NCI-H446 treated with DMSO at 0.1 percent for 48 hours (cell line): ENCODE measurements around the gene SMPD3.

Experiments used
- DNase-seq: peaks from one replicate; lab custom pipeline; 2025; lab: John Stamatoyannopoulos, UW

Gene SMPD3

GRCh38 chr16:68433316-68433715 is 15.0 kb downstream of the SMPD3 start:
- no peak for DNase-seq

GRCh38 chr16:68432701-68433100 is 15.6 kb downstream of the SMPD3 start:
- no peak for DNase-seq

GRCh38 chr16:68429076-68429854 is 19.0 kb downstream of the SMPD3 start:
- no peak for DNase-seq

GRCh38 chr16:68427649-68428303 is 20.5 kb downstream of the SMPD3 start:
- DNase-seq = no peak

GRCh38 chr16:68426347-68426652 is 22.0 kb downstream of the SMPD3 start:
- DNase-seq = no peak

GRCh38 chr16:68425498-68426346 is 22.6 kb downstream of the SMPD3 start:
- DNase-seq = no peak

GRCh38 chr16:68423771-68424170 is 24.5 kb downstream of the SMPD3 start:
- DNase-seq = no peak

GRCh38 chr16:68422396-68422960 is 25.8 kb downstream of the SMPD3 start:
- no peak for DNase-seq

- DNase-seq = no peak
Measured at GRCh38 chr16:68421076-68421475, 27.2 kb downstream of the SMPD3 start.

GRCh38 chr16:68420366-68420942 is 27.9 kb downstream of the SMPD3 start:
- DNase-seq = no peak

- peak; percentile 1 for DNase-seq
Measured at GRCh38 chr16:68417711-68418301, 30.5 kb downstream of the SMPD3 start.

GRCh38 chr16:68416057-68417046 is 32.0 kb downstream of the SMPD3 start:
- DNase-seq = no peak

GRCh38 chr16:68414581-68414980 is 33.7 kb downstream of the SMPD3 start:
- no peak for DNase-seq

- DNase-seq = no peak
Measured at GRCh38 chr16:68412061-68412460, 36.2 kb downstream of the SMPD3 start.

GRCh38 chr16:68411086-68411485 is 37.2 kb downstream of the SMPD3 start:
- no peak for DNase-seq

GRCh38 chr16:68408967-68409366 is 39.3 kb downstream of the SMPD3 start:
- DNase-seq = no peak

- DNase-seq = no peak
Measured at GRCh38 chr16:68408428-68408827, 39.9 kb downstream of the SMPD3 start.

- DNase-seq = no peak
Measured at GRCh38 chr16:68406458-68407152, 41.7 kb downstream of the SMPD3 start.

GRCh38 chr16:68404736-68405345 is 43.5 kb downstream of the SMPD3 start:
- no peak for DNase-seq
